Activated T-helper 17 cell treated with anti-CD3 and anti-CD28 coated beads, Interleukin-2, amount 50 U/mL, for 72 hours (primary cell): ENCODE results near the gene EIF2AK3. TPM values are rescaled to one million over a fixed set of nuclear protein-coding genes. Genes with fewer than 3 reads are reported as not detected.

ENCODE experiments used
- ATAC-seq: fragments of 150-1000 bp; cut with Tn5 transposase; replicated peaks from 2 replicates; pipeline ENCODE4 v1.10.0; 2021; ENCODE audit warnings: mild to moderate bottlenecking, moderate library complexity
- H3K27ac Mint-ChIP-seq: one replicate; pipeline ENCODE4 v1.8.0; 2022; ENCODE audit warnings: mixed read lengths
- H3K27me3 Mint-ChIP-seq: one replicate; pipeline ENCODE4 v1.8.0; 2022; ENCODE audit warnings: mixed read lengths
- H3K36me3 Mint-ChIP-seq: one replicate; pipeline ENCODE4 v1.8.0; 2022; ENCODE audit warnings: low read depth, mild to moderate bottlenecking, mixed read lengths
- H3K4me1 Mint-ChIP-seq: one replicate; pipeline ENCODE4 v1.8.0; 2022; ENCODE audit warnings: mixed read lengths
- H3K4me3 Mint-ChIP-seq: one replicate; pipeline ENCODE4 v1.8.0; 2022; ENCODE audit warnings: mild to moderate bottlenecking, mixed read lengths
- H3K9me3 Mint-ChIP-seq: one replicate; pipeline ENCODE4 v1.8.0; 2022; ENCODE audit warnings: mixed read lengths
- total RNA-seq, 2 donors: library from RNA; stranded (reverse); gene quantifications; one replicate each; pipeline ENCODE4 v1.2.3, GENCODE V29; 2022

EIF2AK3 gene
- total RNA-seq, 2 donors from 2014 or later, result 17.1 to 22.0 TPM

- peaks cover 23% of the 10 kb centered on the region for H3K4me1 Mint-ChIP-seq
- H3K4me3 Mint-ChIP-seq, result no peak overlapping the region
- ATAC-seq, result no peak
- H3K27ac Mint-ChIP-seq, result no peak overlapping the region
- H3K36me3 Mint-ChIP-seq, result peaks cover 41% of the 10 kb centered on the region
- no peaks in the 10 kb centered on the region for H3K27me3 Mint-ChIP-seq
- H3K9me3 Mint-ChIP-seq, result no peaks in the 10 kb centered on the region
These were observed 30.1 kb downstream of the EIF2AK3 start for GRCh38 chr2:88597168-88597567.

GRCh38 chr2:88596141-88596830, 31.0 kb downstream of the EIF2AK3 start:
- no peaks in the 10 kb centered on the region for H3K9me3 Mint-ChIP-seq
- H3K4me3 Mint-ChIP-seq, result no peak overlapping the region
- no peak overlapping the region for H3K27ac Mint-ChIP-seq
- H3K4me1 Mint-ChIP-seq, result peaks cover 20% of the 10 kb centered on the region
- peaks cover 49% of the 10 kb centered on the region for H3K36me3 Mint-ChIP-seq
- ATAC-seq, result no peak
- H3K27me3 Mint-ChIP-seq, result no peaks in the 10 kb centered on the region

- peaks cover 92% of the 10 kb centered on the region for H3K36me3 Mint-ChIP-seq
- H3K27me3 Mint-ChIP-seq, result no peaks in the 10 kb centered on the region
- no peak overlapping the region for H3K27ac Mint-ChIP-seq
- H3K9me3 Mint-ChIP-seq, result no peaks in the 10 kb centered on the region
- H3K4me1 Mint-ChIP-seq, result peaks cover 5% of the 10 kb centered on the region
- ATAC-seq, result no peak
- no peak overlapping the region for H3K4me3 Mint-ChIP-seq
These were observed 35.6 kb downstream of the EIF2AK3 start for GRCh38 chr2:88591698-88592097.

GRCh38 chr2:88590998-88591613, 36.2 kb downstream of the EIF2AK3 start:
- no peaks in the 10 kb centered on the region for H3K4me1 Mint-ChIP-seq
- no peaks in the 10 kb centered on the region for H3K27me3 Mint-ChIP-seq
- H3K4me3 Mint-ChIP-seq, result no peak overlapping the region
- H3K36me3 Mint-ChIP-seq, result peaks cover 93% of the 10 kb centered on the region
- H3K9me3 Mint-ChIP-seq, result no peaks in the 10 kb centered on the region
- ATAC-seq, result peak; percentile 72
- H3K27ac Mint-ChIP-seq, result peak overlapping the region; percentile 31

GRCh38 chr2:88585969-88586368, 41.3 kb downstream of the EIF2AK3 start:
- H3K27ac Mint-ChIP-seq, result no peak overlapping the region
- H3K36me3 Mint-ChIP-seq, result peaks cover 96% of the 10 kb centered on the region
- H3K4me3 Mint-ChIP-seq, result no peak overlapping the region
- H3K27me3 Mint-ChIP-seq, result no peaks in the 10 kb centered on the region
- no peaks in the 10 kb centered on the region for H3K4me1 Mint-ChIP-seq
- no peaks in the 10 kb centered on the region for H3K9me3 Mint-ChIP-seq
- ATAC-seq, result no peak

- Mint-ChIP-seq H3K4me3 (no peak overlapping the region), H3K27ac (peak overlapping the region; percentile 56), H3K27me3 (no peaks in the 10 kb centered on the region), H3K36me3 (peaks cover 98% of the 10 kb centered on the region), H3K4me1 (no peaks in the 10 kb centered on the region), H3K9me3 (no peaks in the 10 kb centered on the region)
- no peak for ATAC-seq
These were observed 45.2 kb downstream of the EIF2AK3 start for GRCh38 chr2:88582030-88582429.

GRCh38 chr2:88580088-88580487, 47.2 kb downstream of the EIF2AK3 start:
- no peaks in the 10 kb centered on the region for H3K9me3 Mint-ChIP-seq
- H3K36me3 Mint-ChIP-seq, result peaks cover 98% of the 10 kb centered on the region
- H3K27ac Mint-ChIP-seq, result no peak overlapping the region
- peak; percentile 39 for ATAC-seq
- no peak overlapping the region for H3K4me3 Mint-ChIP-seq
- H3K27me3 Mint-ChIP-seq, result no peaks in the 10 kb centered on the region
- peaks cover 2% of the 10 kb centered on the region for H3K4me1 Mint-ChIP-seq

- Mint-ChIP-seq H3K36me3 (peaks cover 99% of the 10 kb centered on the region), H3K4me3 (no peak overlapping the region), H3K27me3 (no peaks in the 10 kb centered on the region), H3K4me1 (peaks cover 18% of the 10 kb centered on the region), H3K9me3 (no peaks in the 10 kb centered on the region), H3K27ac (no peak overlapping the region)
- ATAC-seq, result no peak
These were observed 51.6 kb downstream of the EIF2AK3 start for GRCh38 chr2:88575630-88576029.

GRCh38 chr2:88575051-88575450, 52.2 kb downstream of the EIF2AK3 start:
- H3K27me3 Mint-ChIP-seq, result no peaks in the 10 kb centered on the region
- H3K27ac Mint-ChIP-seq, result peak overlapping the region; percentile 44
- H3K4me1 Mint-ChIP-seq, result peaks cover 18% of the 10 kb centered on the region
- H3K36me3 Mint-ChIP-seq, result peaks cover 99% of the 10 kb centered on the region
- H3K9me3 Mint-ChIP-seq, result no peaks in the 10 kb centered on the region
- no peak for ATAC-seq
- H3K4me3 Mint-ChIP-seq, result no peak overlapping the region

GRCh38 chr2:88574445-88574844, 52.8 kb downstream of the EIF2AK3 start:
- Mint-ChIP-seq H3K27me3 (no peaks in the 10 kb centered on the region), H3K36me3 (peaks cover 99% of the 10 kb centered on the region), H3K4me3 (no peak overlapping the region), H3K4me1 (peaks cover 18% of the 10 kb centered on the region), H3K27ac (peak overlapping the region; percentile 44), H3K9me3 (no peaks in the 10 kb centered on the region)
- peak; percentile 90 for ATAC-seq

- no peak for ATAC-seq
- H3K9me3 Mint-ChIP-seq, result no peaks in the 10 kb centered on the region
- no peak overlapping the region for H3K27ac Mint-ChIP-seq
- H3K36me3 Mint-ChIP-seq, result peaks cover 88% of the 10 kb centered on the region
- no peak overlapping the region for H3K4me3 Mint-ChIP-seq
- no peaks in the 10 kb centered on the region for H3K27me3 Mint-ChIP-seq
- peaks cover 4% of the 10 kb centered on the region for H3K4me1 Mint-ChIP-seq
These were observed 59.1 kb downstream of the EIF2AK3 start for GRCh38 chr2:88568179-88568578.

GRCh38 chr2:88564402-88564801, 62.9 kb downstream of the EIF2AK3 start:
- Mint-ChIP-seq H3K36me3 (peaks cover 89% of the 10 kb centered on the region), H3K4me3 (no peak overlapping the region), H3K4me1 (peaks cover 6% of the 10 kb centered on the region), H3K27me3 (no peaks in the 10 kb centered on the region), H3K27ac (no peak overlapping the region), H3K9me3 (no peaks in the 10 kb centered on the region)
- no peak for ATAC-seq

GRCh38 chr2:88563129-88563528, 64.1 kb downstream of the EIF2AK3 start:
- H3K36me3 Mint-ChIP-seq, result peaks cover 89% of the 10 kb centered on the region
- H3K4me1 Mint-ChIP-seq, result peaks cover 6% of the 10 kb centered on the region

GRCh38 chr2:88561646-88562388, 65.4 kb downstream of the EIF2AK3 start:
- peak; percentile 31 for ATAC-seq
- Mint-ChIP-seq H3K36me3 (peaks cover 91% of the 10 kb centered on the region), H3K9me3 (no peaks in the 10 kb centered on the region), H3K4me3 (no peak overlapping the region), H3K27ac (peak overlapping the region; percentile 56), H3K4me1 (peaks cover 6% of the 10 kb centered on the region), H3K27me3 (no peaks in the 10 kb centered on the region)

More at GRCh38 chr2:88563129-88563528, 64.1 kb downstream of the EIF2AK3 start:
- no peak overlapping the region for H3K4me3 Mint-ChIP-seq
- H3K27me3 Mint-ChIP-seq, result no peaks in the 10 kb centered on the region
- ATAC-seq, result no peak
- H3K27ac Mint-ChIP-seq, result no peak overlapping the region
- H3K9me3 Mint-ChIP-seq, result no peaks in the 10 kb centered on the region
